Lung microvascular endothelial cell (primary cell): ENCODE results near the gene TCF12. TPM values are rescaled to one million over a fixed set of nuclear protein-coding genes. Genes with fewer than 3 reads are reported as not detected.

Experiments
- DNase-seq, 2 donors: peaks; one replicate each; pipeline versions ENCODE4 v3.0.0 to v3.0.0-alpha.2; 2010; ENCODE audit warnings: low read depth in 2 of 2
- total RNA-seq: library from RNA; depleted of rRNA; stranded (reverse); fragments of >200 nt; gene quantifications from 2 replicates; pipeline ENCODE4 v1.2.1, GENCODE V29; 2014

The TCF12 gene
- total RNA-seq, 1 donor from 2014 or later, result 94.4 TPM

- no peak for DNase-seq
These were observed 412.3 kb downstream of the TCF12 start for GRCh38 chr15:57330619-57331340.

GRCh38 chr15:57332326-57332725 lies 413.9 kb downstream of the TCF12 start:
- no peak for DNase-seq

GRCh38 chr15:57333487-57333886 lies 415.0 kb downstream of the TCF12 start:
- DNase-seq, result no peak

GRCh38 chr15:57334257-57334656 lies 415.8 kb downstream of the TCF12 start:
- peak; percentile 55 to 82 for DNase-seq

GRCh38 chr15:57335293-57335715 lies 416.9 kb downstream of the TCF12 start:
- DNase-seq, result no peak

- DNase-seq, result peak in 1 of 2 donors; percentile 17
These were observed 417.3 kb downstream of the TCF12 start for GRCh38 chr15:57335719-57336118.

GRCh38 chr15:57337868-57338411 lies 419.5 kb downstream of the TCF12 start:
- peak; percentile 97 to 98 for DNase-seq

GRCh38 chr15:57339321-57339720 lies 420.9 kb downstream of the TCF12 start:
- DNase-seq, result no peak

Other genes starting within 250 kb of the TCF12 start
- 13.5 and 21.0 TPM in 2 replicates for gene ZNF280D, start 185.1 kb upstream of the TCF12 start, total RNA-seq